Stimulated activated CD8-positive, alpha-beta memory T cell treated with anti-CD3 and anti-CD28 coated beads, Interleukin-7, amount 100 ng/mL, for 48 hours (primary cell): Measurements from ENCODE around the gene POU5F1.

Experiments used
- DNase-seq, 2 donors: peaks; one replicate each; pipeline ENCODE4 v3.0.0-alpha.2; 2020; ENCODE audit warnings: low read depth in 1 of 2; ENCODE audit errors: extremely low read depth in 1 of 2

The POU5F1 gene

DNA sequence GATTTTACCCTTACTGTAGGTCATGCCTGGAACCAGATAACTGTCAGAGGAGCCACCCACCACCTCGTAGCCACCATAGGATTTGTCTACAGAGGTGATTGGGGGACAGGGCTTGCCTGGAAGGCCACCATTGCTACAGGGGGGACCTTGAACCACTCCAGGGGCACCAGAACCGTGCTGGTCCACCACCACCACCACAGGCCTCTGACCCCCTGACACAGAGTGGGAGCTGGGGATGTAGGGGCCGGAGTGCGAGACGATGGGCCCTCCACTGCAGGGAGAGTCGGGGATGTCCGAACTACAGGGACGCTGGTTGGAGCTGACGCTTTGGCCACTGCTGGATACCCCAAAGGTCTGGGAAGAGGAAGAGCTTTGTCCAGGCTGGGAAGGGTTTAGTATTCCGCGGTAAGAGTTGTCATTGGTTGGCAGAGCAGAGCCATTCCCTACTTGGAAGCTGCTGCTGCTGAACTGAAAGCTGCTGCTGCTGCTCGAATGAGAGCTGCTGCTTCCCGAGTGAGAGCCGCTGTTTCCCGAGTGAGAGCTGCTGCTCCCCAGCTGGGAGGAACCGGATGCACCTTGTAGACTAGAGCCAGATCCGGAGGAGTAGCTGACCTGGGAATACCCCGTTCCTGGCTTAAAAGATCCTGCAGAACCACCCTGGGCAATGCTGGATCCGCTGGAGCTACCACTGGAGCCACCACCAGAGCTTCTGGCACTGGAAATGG lies 53.7 kb downstream of the POU5F1 start:
- DNase-seq: no peak

DNA sequence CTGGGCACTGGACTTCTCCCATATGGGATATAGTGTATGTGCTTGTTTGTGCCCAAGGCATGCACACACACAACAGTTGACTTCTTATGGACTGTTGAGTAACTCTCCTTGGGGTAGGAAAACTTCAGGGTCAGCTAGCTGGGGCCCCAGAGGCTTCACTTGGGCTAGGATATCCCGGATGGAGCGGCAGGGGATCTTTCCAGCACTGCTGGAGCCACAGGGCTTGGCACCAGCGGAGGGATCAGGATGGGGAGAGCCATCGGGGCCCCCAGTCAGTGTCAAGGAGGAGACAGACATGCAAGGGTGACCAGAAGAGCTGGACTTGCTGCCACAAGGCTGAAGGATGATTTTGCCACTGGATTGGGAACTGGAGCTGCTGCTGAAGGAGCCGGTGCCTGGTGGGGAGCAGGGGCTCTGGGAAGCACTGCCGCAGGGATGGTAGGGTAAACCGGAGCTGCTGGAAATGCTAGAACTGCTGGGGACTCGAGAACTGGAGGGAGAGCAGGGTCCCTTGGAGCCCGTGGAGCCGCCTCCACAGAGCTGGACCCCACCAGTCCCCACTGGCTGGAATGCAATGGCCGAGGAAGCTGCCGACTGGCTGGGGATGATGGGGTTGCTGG lies 54.4 kb downstream of the POU5F1 start:
- no peak for DNase-seq

DNA sequence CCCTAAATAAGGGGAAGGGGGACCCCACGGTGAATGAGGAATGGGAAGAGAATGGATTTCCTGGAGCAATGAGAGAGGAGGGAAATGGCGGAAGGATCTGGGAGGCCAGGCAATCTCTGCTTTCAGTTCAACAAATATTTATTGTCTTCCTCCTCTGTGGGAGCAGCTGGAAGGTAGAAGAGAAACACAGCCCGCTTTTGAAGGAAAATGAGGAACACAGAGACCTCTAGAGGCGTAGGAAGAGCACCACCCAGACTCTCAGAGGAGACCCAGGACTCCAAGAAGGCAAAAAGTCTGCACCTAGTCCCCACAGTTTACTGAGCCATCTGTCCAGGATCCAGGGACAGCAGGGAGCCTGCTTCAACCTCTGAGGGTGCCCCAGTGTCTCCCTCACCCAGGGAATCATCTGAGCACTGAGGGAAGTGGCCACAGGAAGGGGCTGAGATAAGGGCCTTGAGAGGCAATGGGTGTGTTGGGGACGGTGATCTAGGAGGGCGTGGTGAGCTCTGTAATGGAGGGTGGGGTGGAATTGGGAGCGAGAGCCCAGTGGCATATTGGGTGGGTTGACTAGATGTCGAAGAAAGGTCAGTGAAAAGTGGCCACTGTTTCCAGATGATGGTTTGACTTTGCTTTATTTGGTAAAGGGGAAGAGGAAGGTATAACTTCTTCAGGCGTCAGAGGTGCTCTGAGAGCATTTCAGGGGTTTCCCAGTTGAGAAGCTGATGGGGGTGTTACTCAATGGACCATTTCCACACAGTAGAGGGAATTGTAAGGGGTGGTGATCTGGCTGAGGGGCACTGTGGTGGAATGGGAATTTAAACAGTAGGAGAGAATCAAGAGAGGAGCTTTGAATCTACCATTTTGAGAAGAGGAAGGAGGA lies 55.3 kb downstream of the POU5F1 start:
- no peak for DNase-seq

DNA sequence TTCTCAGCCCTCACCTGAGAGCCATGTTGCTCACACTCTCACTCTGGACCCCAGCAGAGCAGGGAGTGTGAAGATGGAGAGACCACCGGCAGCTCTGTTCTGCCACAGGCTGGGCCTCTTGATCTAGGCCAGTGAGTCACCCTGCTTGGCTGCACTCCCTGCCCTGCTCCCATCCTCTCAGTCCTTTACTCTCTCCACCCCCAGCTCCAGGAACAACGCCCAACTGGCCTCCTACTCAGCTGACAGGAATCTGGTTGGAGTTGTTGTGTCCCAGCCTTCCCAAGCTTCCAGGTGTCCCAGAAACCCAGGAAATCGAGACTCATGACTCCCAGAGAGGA lies 56.0 kb downstream of the POU5F1 start, which contains the start of gene PSORS1C1:
Gene PSORS1C1, plus strand, starts transcription at position 260 of the 338 bp plus-strand sequence. CDS start 14,833 bp downstream, outside the sequence.
- no peak for DNase-seq
